Choroid plexus epithelial cell (primary cell): ENCODE results near the gene GLYATL1B.
"Not testable (repeated sequence)": the region's sequence is repeated elsewhere in the genome, so short reads cannot be mapped to it uniquely, and the experiment has no call there.

ENCODE experiments used
- DNase-seq: peaks from one replicate; pipeline ENCODE4 v3.0.0-alpha.2; 2010; ENCODE audit warnings: low read depth
- H3K4me3 ChIP-seq: 2 replicates; pipeline ENCODE4 v1.5.1; 2011; ENCODE audit warnings: low read depth, mild to moderate bottlenecking, control low read depth, low read length, moderate library complexity
- TF ChIP-seq, protein P1 (sequence below): conservative IDR thresholded peaks from 2 replicates; pipeline ENCODE4 v1.5.1; 2011; ENCODE audit warnings: low read depth, mild to moderate bottlenecking, control low read depth, inconsistent platforms, low read length, moderate library complexity

The GLYATL1B gene

DNA sequence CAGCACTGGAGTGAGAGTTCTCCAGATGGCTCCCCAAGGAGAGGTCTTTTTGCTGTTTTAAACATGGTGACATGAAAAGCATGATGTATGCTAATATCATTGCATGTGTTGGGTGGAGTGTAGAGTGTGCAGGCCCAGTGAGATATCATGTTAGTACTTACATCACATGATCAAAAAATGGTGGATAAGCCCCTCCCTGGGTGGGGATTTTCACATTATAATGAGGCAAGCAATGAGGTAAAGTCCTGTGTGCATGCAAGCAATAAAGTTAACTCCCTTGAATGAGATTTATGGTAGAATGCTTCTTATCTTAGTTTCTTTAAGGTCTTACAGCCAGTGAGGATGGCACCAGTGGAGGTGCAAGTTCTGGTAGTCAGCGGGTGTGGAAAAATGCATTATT lies 29.4 kb downstream of the GLYATL1B start:
- TF ChIP-seq, protein P1, sequence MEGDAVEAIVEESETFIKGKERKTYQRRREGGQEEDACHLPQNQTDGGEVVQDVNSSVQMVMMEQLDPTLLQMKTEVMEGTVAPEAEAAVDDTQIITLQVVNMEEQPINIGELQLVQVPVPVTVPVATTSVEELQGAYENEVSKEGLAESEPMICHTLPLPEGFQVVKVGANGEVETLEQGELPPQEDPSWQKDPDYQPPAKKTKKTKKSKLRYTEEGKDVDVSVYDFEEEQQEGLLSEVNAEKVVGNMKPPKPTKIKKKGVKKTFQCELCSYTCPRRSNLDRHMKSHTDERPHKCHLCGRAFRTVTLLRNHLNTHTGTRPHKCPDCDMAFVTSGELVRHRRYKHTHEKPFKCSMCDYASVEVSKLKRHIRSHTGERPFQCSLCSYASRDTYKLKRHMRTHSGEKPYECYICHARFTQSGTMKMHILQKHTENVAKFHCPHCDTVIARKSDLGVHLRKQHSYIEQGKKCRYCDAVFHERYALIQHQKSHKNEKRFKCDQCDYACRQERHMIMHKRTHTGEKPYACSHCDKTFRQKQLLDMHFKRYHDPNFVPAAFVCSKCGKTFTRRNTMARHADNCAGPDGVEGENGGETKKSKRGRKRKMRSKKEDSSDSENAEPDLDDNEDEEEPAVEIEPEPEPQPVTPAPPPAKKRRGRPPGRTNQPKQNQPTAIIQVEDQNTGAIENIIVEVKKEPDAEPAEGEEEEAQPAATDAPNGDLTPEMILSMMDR, result no peak
- H3K4me3 ChIP-seq, result no peak overlapping the region
- no peak for DNase-seq

- H3K4me3 ChIP-seq, result no peak overlapping the region
- DNase-seq, result no peak
- TF ChIP-seq, protein P1, result no peak
These were observed 31.7 kb downstream of the GLYATL1B start for GRCh38 chr11:59117774-59118173.

- TF ChIP-seq, protein P1, result no peak
- no peak overlapping the region for H3K4me3 ChIP-seq
- DNase-seq, result no peak
These were observed 33.7 kb downstream of the GLYATL1B start for GRCh38 chr11:59119826-59120225.

DNA sequence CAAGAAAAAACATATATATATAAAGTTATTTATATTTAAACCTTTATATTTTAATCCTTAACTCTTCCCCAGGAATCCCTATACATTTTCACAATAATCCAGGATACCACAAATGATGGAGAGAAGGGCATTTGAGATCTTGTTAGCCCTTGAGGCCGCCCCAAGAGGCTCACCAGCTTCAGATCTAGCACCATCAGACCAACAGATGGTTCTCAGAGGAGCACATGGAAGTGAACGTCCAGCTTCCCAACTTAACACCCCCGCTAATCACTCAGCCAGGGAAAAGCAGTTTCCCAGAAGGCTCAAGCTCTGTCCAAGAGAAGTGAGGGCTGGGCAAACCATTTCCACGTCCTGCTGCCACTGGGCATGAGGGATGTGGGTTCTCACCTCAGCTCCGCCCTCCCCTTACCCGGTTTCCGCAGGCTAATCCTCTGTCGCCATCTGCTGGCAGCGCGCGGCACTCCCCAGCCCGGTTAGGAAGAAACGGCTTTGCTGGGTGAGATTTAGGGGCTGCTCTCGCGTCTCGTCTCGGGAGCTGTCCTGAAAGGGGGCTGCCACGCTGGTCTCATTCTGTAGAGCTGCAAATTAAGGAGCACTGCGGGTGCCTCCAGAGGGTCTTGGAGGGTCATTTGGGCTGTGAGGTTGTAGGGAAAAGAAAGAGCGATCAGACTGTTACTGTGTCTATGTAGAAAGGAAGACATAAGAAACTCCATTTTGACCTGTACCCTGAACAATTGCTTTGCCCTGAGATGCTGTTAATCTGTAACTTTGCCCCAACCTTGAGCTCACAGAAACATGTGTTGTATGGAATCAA lies 49.7 kb downstream of the GLYATL1B start:
- peak; percentile 82 for DNase-seq
- peak overlapping the region; percentile 41 for H3K4me3 ChIP-seq
- TF ChIP-seq, protein P1, result peak; percentile 99

DNA sequence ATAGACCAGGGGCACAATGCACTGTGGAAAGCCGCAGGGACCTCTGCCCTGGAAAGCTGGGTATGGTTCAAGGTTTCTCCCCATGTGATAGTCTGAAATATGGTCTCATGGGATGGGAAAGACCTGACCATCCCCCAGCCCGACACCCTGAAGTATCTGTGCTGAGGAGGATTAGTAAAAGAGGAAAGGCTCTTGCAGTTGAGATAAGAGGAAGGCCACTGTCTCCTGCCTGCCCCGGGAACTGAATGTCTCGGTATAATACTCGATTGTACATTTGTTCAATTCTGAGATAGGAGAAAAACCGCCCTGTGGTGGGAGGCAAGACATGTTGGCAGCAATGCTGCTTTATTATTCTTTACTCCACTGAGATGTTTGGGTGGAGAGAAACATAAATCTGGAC lies 50.4 kb downstream of the GLYATL1B start:
- DNase-seq, result not testable (repeated sequence)

GRCh38 chr11:59137190-59137589 lies 51.1 kb downstream of the GLYATL1B start:
- no peak overlapping the region for H3K4me3 ChIP-seq
- TF ChIP-seq, protein P1, result no peak
- DNase-seq, result no peak

More for the DNA sequence above, 50.4 kb downstream of the GLYATL1B start:
- not testable (repeated sequence) for H3K4me3 ChIP-seq

- TF ChIP-seq, protein P1, result no peak
- DNase-seq, result peak; percentile 42
- no peak overlapping the region for H3K4me3 ChIP-seq
These were observed 52.5 kb downstream of the GLYATL1B start for GRCh38 chr11:59138643-59139042.
